RWPE2 (cell line): Measurements from ENCODE around the gene SMOC1.

ENCODE experiments used
- ATAC-seq: fragments of 200-7000 bp; cut with Tn5 transposase; 3 replicates; pipeline ENCODE4 v1.9.1; 2021; ENCODE audit warnings: low read depth
- DNase-seq: peaks from one replicate; pipeline ENCODE4 v3.0.0-alpha.2; 2020; ENCODE audit warnings: low spot score
- H3K27ac ChIP-seq: fragments of 450-650 bp; 2 replicates; pipeline ENCODE4 v1.5.1; 2017; ENCODE audit warnings: mild to moderate bottlenecking; ENCODE audit not compliant: poor library complexity, severe bottlenecking
- H3K27me3 ChIP-seq: fragments of 250-450 bp; sonication (Bioruptor Pico); 2 replicates; pipeline ENCODE4 v1.5.1; 2021; ENCODE audit warnings: mild to moderate bottlenecking, moderate library complexity; ENCODE audit not compliant: insufficient read depth, poor library complexity, severe bottlenecking
- H3K36me3 ChIP-seq: fragments of 250-450 bp; sonication (Bioruptor Pico); 2 replicates; pipeline ENCODE4 v1.5.1; 2020; ENCODE audit warnings: low read depth, mild to moderate bottlenecking, moderate library complexity
- H3K4me1 ChIP-seq: fragments of 250-450 bp; sonication (Bioruptor Pico); 2 replicates; pipeline ENCODE4 v1.5.1; 2021; ENCODE audit warnings: mild to moderate bottlenecking, moderate library complexity; ENCODE audit not compliant: insufficient read depth, poor library complexity, severe bottlenecking
- H3K4me3 ChIP-seq: fragments of 250-450 bp; sonication (Bioruptor Pico); 2 replicates; pipeline ENCODE4 v1.5.1; 2021; ENCODE audit warnings: mild to moderate bottlenecking, moderate library complexity; ENCODE audit not compliant: severe bottlenecking
- H3K9me3 ChIP-seq: fragments of 250-450 bp; sonication (Bioruptor Pico); 2 replicates; pipeline ENCODE4 v1.5.1; 2021; ENCODE audit warnings: mild to moderate bottlenecking, moderate library complexity; ENCODE audit not compliant: severe bottlenecking
- CTCF ChIP-seq: fragments of 450-650 bp; IDR thresholded peaks from one replicate; pipeline ENCODE4 v1.5.1; 2017; ENCODE audit warnings: mild to moderate bottlenecking, moderate library complexity; ENCODE audit not compliant: poor library complexity, severe bottlenecking

SMOC1 gene

DNA sequence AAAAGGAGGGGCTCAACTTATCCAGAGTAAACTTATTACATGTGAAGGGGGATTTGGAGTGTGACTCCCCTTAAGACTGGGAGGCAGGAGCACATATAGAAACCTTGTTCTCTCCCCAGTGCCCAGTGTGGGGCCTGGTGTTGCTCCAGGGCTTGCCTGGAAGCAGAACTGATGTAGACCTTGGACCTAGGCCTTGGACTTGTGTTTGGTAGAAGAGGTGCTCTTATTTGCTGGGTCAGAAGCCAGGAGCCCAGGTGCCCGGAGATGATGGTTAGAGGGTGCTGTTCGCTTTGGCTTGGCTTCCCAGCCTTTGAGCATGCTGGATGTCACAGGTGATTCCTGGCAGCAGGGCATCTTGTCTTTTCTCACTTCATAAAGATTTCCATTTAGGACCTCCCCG lies 110.4 kb downstream of the SMOC1 start:
- ATAC-seq = no peak
- peaks cover 9% of the 10 kb centered on the region for H3K4me1 ChIP-seq
- H3K4me3 ChIP-seq = no peak overlapping the region
- no peaks in the 10 kb centered on the region for H3K36me3 ChIP-seq
- H3K27ac ChIP-seq = no peak overlapping the region
- no peaks in the 10 kb centered on the region for H3K9me3 ChIP-seq
- DNase-seq = no peak
- H3K27me3 ChIP-seq = no peaks in the 10 kb centered on the region
- TF ChIP-seq CTCF = no peak

DNA sequence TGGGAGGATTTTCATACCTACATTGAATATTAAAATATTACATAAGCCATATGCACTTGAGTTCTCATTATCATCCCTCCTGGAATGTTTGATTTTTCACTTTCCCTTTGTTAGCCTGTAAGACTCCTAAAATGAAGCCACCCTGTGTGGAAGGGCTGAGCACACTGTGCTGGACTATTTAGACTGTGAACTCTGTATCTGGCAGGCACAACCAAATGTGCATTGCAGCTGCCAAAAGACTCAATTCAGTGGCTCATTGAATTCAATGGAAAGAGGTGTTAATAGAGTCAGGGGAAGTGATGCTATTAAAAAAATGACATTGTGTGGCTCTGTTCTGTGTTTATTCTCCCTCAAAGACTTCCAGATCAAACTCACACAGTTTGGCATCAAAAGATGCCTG lies 111.1 kb downstream of the SMOC1 start:
- H3K27me3 ChIP-seq = no peaks in the 10 kb centered on the region
- no peak overlapping the region for H3K4me3 ChIP-seq
- TF ChIP-seq CTCF = no peak
- ATAC-seq (no peak), DNase-seq (no peak)
- H3K4me1 ChIP-seq = peaks cover 6% of the 10 kb centered on the region
- H3K9me3 ChIP-seq = no peaks in the 10 kb centered on the region
- H3K27ac ChIP-seq = no peak overlapping the region
- no peaks in the 10 kb centered on the region for H3K36me3 ChIP-seq

DNA sequence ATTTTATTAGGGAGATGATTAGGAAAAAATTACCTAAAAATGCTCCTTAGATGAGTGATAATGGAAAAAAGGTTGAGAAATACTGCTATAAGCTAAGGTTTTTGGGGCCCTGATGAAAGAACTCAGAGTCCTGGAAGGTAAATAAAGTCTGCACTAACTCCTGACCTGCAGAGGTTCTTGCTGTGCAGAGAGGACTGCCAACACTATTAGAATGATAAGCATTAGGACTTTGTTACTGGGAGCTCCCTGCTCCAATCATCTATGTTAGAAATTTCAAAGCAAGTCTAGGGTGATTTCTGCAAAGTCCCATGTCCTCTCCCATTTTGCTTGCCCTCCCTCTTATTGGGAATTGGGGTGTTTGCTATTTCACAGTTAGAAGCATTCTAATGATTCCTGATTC lies 112.2 kb downstream of the SMOC1 start:
- Histone ChIP-seq H3K36me3 (no peaks in the 10 kb centered on the region), H3K4me3 (no peak overlapping the region), H3K9me3 (no peaks in the 10 kb centered on the region), H3K4me1 (peaks cover 7% of the 10 kb centered on the region), H3K27ac (no peak overlapping the region), H3K27me3 (no peaks in the 10 kb centered on the region)
- no peak for TF ChIP-seq CTCF
- DNase-seq (no peak), ATAC-seq (no peak)

DNA sequence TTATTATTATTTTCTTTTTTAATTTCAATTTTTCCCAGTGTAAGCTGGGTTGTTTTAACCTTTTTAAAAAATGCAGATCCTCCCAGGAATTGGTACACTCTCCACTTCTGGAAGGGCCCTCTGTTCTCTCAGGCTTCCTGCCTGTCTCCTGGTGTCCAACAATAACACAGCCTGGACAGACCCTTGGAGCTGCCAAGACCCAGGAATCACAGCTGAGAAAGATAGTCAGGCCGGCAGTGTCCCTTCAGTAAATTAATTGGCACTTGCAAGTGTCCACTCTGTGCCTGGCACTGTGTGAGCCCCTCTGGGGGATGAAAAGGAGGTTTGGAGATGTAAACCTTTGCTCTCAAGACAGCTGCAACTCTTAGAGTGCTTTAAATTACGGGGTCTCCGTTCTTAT lies 113.3 kb downstream of the SMOC1 start:
- H3K27ac ChIP-seq = no peak overlapping the region
- no peaks in the 10 kb centered on the region for H3K27me3 ChIP-seq
- H3K4me3 ChIP-seq = no peak overlapping the region
- DNase-seq = no peak
- TF ChIP-seq CTCF = no peak
- H3K9me3 ChIP-seq = no peaks in the 10 kb centered on the region
- no peak for ATAC-seq
- no peaks in the 10 kb centered on the region for H3K36me3 ChIP-seq
- H3K4me1 ChIP-seq = peaks cover 19% of the 10 kb centered on the region

- DNase-seq (no peak), ATAC-seq (no peak)
- Histone ChIP-seq H3K36me3 (no peaks in the 10 kb centered on the region), H3K4me3 (no peak overlapping the region), H3K27me3 (no peaks in the 10 kb centered on the region), H3K9me3 (no peaks in the 10 kb centered on the region), H3K4me1 (peaks cover 26% of the 10 kb centered on the region), H3K27ac (no peak overlapping the region)
- TF ChIP-seq CTCF = no peak
These were observed 114.1 kb downstream of the SMOC1 start for GRCh38 chr14:69993326-69993725.
